HepG2 (cell line): ENCODE results near the gene SLC25A44. TPM values are rescaled to one million over a fixed set of nuclear protein-coding genes. Genes with fewer than 3 reads are reported as not detected.

ENCODE experiments used
- polyA plus RNA-seq, 8 experiments: library from polyadenylated mRNA; depleted of rRNA in 3 of 8; stranded (reverse) in 7 of 8; unstranded in 1 of 8; fragments of >200 nt; fragmentation: Illumina TruSeq in 4 of 8; extraction: Trizol in 4 of 8; gene quantifications; 2 replicates each; pipeline versions ENCODE4 v1.2.1 to v1.2.3, GENCODE V29; 2011 to 2016; ENCODE audit warnings: low read depth in 4 of 8, missing spikeins in 1 of 8, mixed read lengths in 1 of 8; ENCODE audit not compliant: insufficient read depth in 1 of 8
- small RNA-seq, 3 experiments: library from RNA; depleted of rRNA; stranded (forward); fragments of <200 nt; gene quantifications; one replicate each; pipeline ENCODE3, GENCODE V24; 2012; ENCODE audit warnings: low read depth in 2 of 3, low replicate concordance in 1 of 3; ENCODE audit not compliant: insufficient read length in 3 of 3, insufficient read depth in 2 of 3
- total RNA-seq, 5 experiments: library from RNA; depleted of rRNA; stranded (reverse); fragments of >200 nt; fragmentation: Illumina TruSeq; extraction: Trizol; gene quantifications; 2 replicates each; pipeline ENCODE4 v1.2.3, GENCODE V29; 2016; ENCODE audit warnings: low read depth in 1 of 5

SLC25A44 gene
- total and polyA plus RNA-seq, 2 of the 13 experiments (the other 11 are each of a cell fraction or from before 2014, with no cell fraction given), result 10.7 to 13.4 TPM

Small RNAs within 50 kb of the gene (small RNA-seq; reads per million reads assigned to genes)
- gene RF00568, result 0 reads per million in 3 experiments

Other genes with a start within 250 kb of the SLC25A44 start
- 15.0 and 16.1 TPM in 2 replicates for gene ARHGEF2, start 215.6 kb upstream of the SLC25A44 start, total RNA-seq (2016; rRNA removed; fragmentation: Illumina TruSeq; extraction: Trizol)
- gene ARHGEF2, start 215.6 kb upstream of the SLC25A44 start, polyA plus RNA-seq (2011; rRNA removed), result 32.1 and 33.1 TPM in 2 replicates
- 150 and 284 TPM in 2 replicates for gene SSR2, start 173.2 kb upstream of the SLC25A44 start, total RNA-seq (2016; rRNA removed; fragmentation: Illumina TruSeq; extraction: Trizol)
- 442 and 461 TPM in 2 replicates for gene SSR2, start 173.2 kb upstream of the SLC25A44 start, polyA plus RNA-seq (2011; rRNA removed)
- gene UBQLN4, start 140.3 kb upstream of the SLC25A44 start, total RNA-seq (2016; rRNA removed; fragmentation: Illumina TruSeq; extraction: Trizol), result 31.5 and 33.2 TPM in 2 replicates
- 39.8 and 42.0 TPM in 2 replicates for gene UBQLN4, start 140.3 kb upstream of the SLC25A44 start, polyA plus RNA-seq (2011; rRNA removed)
- 66.4 and 84.0 TPM in 2 replicates for gene LAMTOR2, start 139.3 kb upstream of the SLC25A44 start, total RNA-seq (2016; rRNA removed; fragmentation: Illumina TruSeq; extraction: Trizol)
- 36.5 and 44.9 TPM in 2 replicates for gene LAMTOR2, start 139.3 kb upstream of the SLC25A44 start, polyA plus RNA-seq (2011; rRNA removed)
- gene RAB25, start 132.9 kb upstream of the SLC25A44 start, total RNA-seq (2016; rRNA removed; fragmentation: Illumina TruSeq; extraction: Trizol), result 0.20 TPM in 1 of 2 replicates, not detected in the other
- 0.12 and 0.22 TPM in 2 replicates for gene RAB25, start 132.9 kb upstream of the SLC25A44 start, polyA plus RNA-seq (2011; rRNA removed)
- 7.6 TPM in 2 replicates for gene MEX3A, start 111.6 kb upstream of the SLC25A44 start, total RNA-seq (2016; rRNA removed; fragmentation: Illumina TruSeq; extraction: Trizol)
- gene MEX3A, start 111.6 kb upstream of the SLC25A44 start, polyA plus RNA-seq (2011; rRNA removed), result 9.0 and 9.1 TPM in 2 replicates
- 190 and 225 TPM in 2 replicates for gene LMNA, start 79.4 kb upstream of the SLC25A44 start, total RNA-seq (2016; rRNA removed; fragmentation: Illumina TruSeq; extraction: Trizol)
- 107 and 110 TPM in 2 replicates for gene LMNA, start 79.4 kb upstream of the SLC25A44 start, polyA plus RNA-seq (2011; rRNA removed)
- gene SEMA4A, start 40.5 kb upstream of the SLC25A44 start, total RNA-seq (2016; rRNA removed; fragmentation: Illumina TruSeq; extraction: Trizol), result 0.09 TPM in 1 of 2 replicates, not detected in the other
- gene SEMA4A, start 40.5 kb upstream of the SLC25A44 start, polyA plus RNA-seq (2011; rRNA removed), result 0.14 and 0.20 TPM in 2 replicates
- 89.0 and 94.7 TPM in 2 replicates for gene PMF1, start 18.9 kb downstream of the SLC25A44 start, total RNA-seq (2016; rRNA removed; fragmentation: Illumina TruSeq; extraction: Trizol)
- gene PMF1, start 18.9 kb downstream of the SLC25A44 start, polyA plus RNA-seq (2011; rRNA removed), result 68.4 and 72.5 TPM in 2 replicates
- 0.62 TPM in 1 of 2 replicates, not detected in the other for gene BGLAP, start 48.1 kb downstream of the SLC25A44 start, total RNA-seq (2016; rRNA removed; fragmentation: Illumina TruSeq; extraction: Trizol)
- gene BGLAP, start 48.1 kb downstream of the SLC25A44 start, polyA plus RNA-seq (2011; rRNA removed), result 1.4 and 1.6 TPM in 2 replicates
- 0.14 and 0.82 TPM in 2 replicates for gene PAQR6, start 54.0 kb downstream of the SLC25A44 start, total RNA-seq (2016; rRNA removed; fragmentation: Illumina TruSeq; extraction: Trizol)
- 1.4 and 2.0 TPM in 2 replicates for gene PAQR6, start 54.0 kb downstream of the SLC25A44 start, polyA plus RNA-seq (2011; rRNA removed)
- 63.3 and 84.0 TPM in 2 replicates for gene SMG5, start 88.7 kb downstream of the SLC25A44 start, total RNA-seq (2016; rRNA removed; fragmentation: Illumina TruSeq; extraction: Trizol)
- 50.5 and 65.4 TPM in 2 replicates for gene SMG5, start 88.7 kb downstream of the SLC25A44 start, polyA plus RNA-seq (2011; rRNA removed)
- gene TMEM79, start 90.2 kb downstream of the SLC25A44 start, total RNA-seq (2016; rRNA removed; fragmentation: Illumina TruSeq; extraction: Trizol), result 1.0 and 1.9 TPM in 2 replicates
- gene TMEM79, start 90.2 kb downstream of the SLC25A44 start, polyA plus RNA-seq (2011; rRNA removed), result 0.99 and 1.2 TPM in 2 replicates
- gene GLMP, start 101.6 kb downstream of the SLC25A44 start, total RNA-seq (2016; rRNA removed; fragmentation: Illumina TruSeq; extraction: Trizol), result 39.1 and 75.8 TPM in 2 replicates
- 41.4 and 44.6 TPM in 2 replicates for gene GLMP, start 101.6 kb downstream of the SLC25A44 start, polyA plus RNA-seq (2011; rRNA removed)
- gene VHLL, start 105.2 kb downstream of the SLC25A44 start, total RNA-seq (2016; rRNA removed; fragmentation: Illumina TruSeq; extraction: Trizol), result 0.24 TPM in 1 of 2 replicates, not detected in the other
- gene VHLL, start 105.2 kb downstream of the SLC25A44 start, polyA plus RNA-seq (2011; rRNA removed), result not detected in 2 replicates
- 615 and 870 TPM in 2 replicates for gene CCT3, start 144.2 kb downstream of the SLC25A44 start, total RNA-seq (2016; rRNA removed; fragmentation: Illumina TruSeq; extraction: Trizol)
- 301 and 319 TPM in 2 replicates for gene CCT3, start 144.2 kb downstream of the SLC25A44 start, polyA plus RNA-seq (2011; rRNA removed)
- gene TSACC, start 144.4 kb downstream of the SLC25A44 start, total RNA-seq (2016; rRNA removed; fragmentation: Illumina TruSeq; extraction: Trizol), result 1.6 and 2.6 TPM in 2 replicates
- gene TSACC, start 144.4 kb downstream of the SLC25A44 start, polyA plus RNA-seq (2011; rRNA removed), result 1.5 and 1.6 TPM in 2 replicates
- gene RHBG, start 175.1 kb downstream of the SLC25A44 start, total RNA-seq (2016; rRNA removed; fragmentation: Illumina TruSeq; extraction: Trizol), result 19.9 and 73.5 TPM in 2 replicates
- 61.8 and 90.0 TPM in 2 replicates for gene RHBG, start 175.1 kb downstream of the SLC25A44 start, polyA plus RNA-seq (2011; rRNA removed)